ENCODE data around the gene FSTL3.

The FSTL3 gene

DNA sequence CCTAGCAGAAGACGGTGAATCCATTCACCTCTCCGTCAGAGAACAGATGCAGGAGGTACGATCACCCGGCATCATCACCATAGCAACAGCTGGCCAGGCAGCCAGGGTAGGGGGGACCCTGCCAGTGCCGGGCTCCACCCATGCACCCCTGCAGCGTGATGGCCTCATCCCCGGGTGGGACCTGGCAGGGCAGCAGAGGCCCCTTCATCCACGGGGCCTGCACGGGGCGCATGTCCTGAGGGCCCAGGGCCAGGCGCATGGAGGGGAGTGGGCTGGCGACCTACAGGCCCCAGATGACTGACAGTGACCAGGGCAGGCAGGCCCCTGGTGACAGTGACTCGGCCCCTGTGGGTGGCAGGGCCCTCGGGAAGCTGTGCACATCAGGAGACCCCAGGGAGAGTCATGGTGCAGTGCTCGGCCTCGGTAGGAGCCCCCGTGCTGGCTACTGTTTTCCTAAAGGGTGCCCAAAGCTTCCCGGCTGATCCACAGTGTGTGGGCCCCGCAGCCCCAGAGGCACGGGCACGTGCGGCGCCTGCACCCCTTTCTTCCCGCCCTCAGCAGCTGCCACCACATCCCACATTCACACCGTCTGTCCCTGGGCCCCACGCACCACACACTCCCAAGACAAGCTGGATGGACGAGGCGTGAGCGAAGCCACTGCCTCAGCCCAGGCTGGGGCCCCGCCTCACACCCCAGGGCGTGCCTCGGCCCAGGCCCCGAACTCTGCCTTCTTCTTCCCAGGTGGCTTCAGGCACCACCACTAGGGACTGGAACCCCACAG lies 17.9 kb upstream of the FSTL3 start:
- no peak overlapping the region for H3K4me3 ChIP-seq (ENCODE audit: low read length)
- H3K9me2 ChIP-seq (replicated peaks; ENCODE audit: insufficient read depth, low read length): no peaks in the 10 kb centered on the region
- no peak overlapping the region for H3K9ac ChIP-seq (ENCODE audit: low read length)
- no peaks in the 10 kb centered on the region for H3K9me3 ChIP-seq (replicated peaks; ENCODE audit: insufficient read depth, low read length)
- peaks cover 33% of the 10 kb centered on the region for H3K36me3 ChIP-seq (replicated peaks; ENCODE audit: insufficient read depth, low read length)
- peaks cover 14% of the 10 kb centered on the region for H3K4me1 ChIP-seq (ENCODE audit: low read length)
- DNase-seq: no peak
- H2AFZ ChIP-seq (ENCODE audit: low read length): no peak overlapping the region
- peaks cover 72% of the 10 kb centered on the region for H4K20me1 ChIP-seq (ENCODE audit: insufficient read depth, low read length)
- H3F3A ChIP-seq (ENCODE audit: insufficient read depth, low read length): peaks cover 25% of the 10 kb centered on the region
- no peaks in the 10 kb centered on the region for H3K27me3 ChIP-seq (replicated peaks; ENCODE audit: insufficient read depth, low read length)
- TF ChIP-seq EZH2 (optimal IDR thresholded peaks at IDR 0.05; ENCODE audit: low read depth, low read length) (no peak), EZH2phosphoT487 (IDR thresholded peaks at IDR 0.05; ENCODE audit: low read length) (no peak)
- TF ChIP-seq, protein P1, sequence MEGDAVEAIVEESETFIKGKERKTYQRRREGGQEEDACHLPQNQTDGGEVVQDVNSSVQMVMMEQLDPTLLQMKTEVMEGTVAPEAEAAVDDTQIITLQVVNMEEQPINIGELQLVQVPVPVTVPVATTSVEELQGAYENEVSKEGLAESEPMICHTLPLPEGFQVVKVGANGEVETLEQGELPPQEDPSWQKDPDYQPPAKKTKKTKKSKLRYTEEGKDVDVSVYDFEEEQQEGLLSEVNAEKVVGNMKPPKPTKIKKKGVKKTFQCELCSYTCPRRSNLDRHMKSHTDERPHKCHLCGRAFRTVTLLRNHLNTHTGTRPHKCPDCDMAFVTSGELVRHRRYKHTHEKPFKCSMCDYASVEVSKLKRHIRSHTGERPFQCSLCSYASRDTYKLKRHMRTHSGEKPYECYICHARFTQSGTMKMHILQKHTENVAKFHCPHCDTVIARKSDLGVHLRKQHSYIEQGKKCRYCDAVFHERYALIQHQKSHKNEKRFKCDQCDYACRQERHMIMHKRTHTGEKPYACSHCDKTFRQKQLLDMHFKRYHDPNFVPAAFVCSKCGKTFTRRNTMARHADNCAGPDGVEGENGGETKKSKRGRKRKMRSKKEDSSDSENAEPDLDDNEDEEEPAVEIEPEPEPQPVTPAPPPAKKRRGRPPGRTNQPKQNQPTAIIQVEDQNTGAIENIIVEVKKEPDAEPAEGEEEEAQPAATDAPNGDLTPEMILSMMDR (IDR thresholded peaks at IDR 0.05; ENCODE audit: low read length): no peak
- peaks cover 95% of the 10 kb centered on the region for H3K79me2 ChIP-seq (ENCODE audit: low read length)
- H3K4me2 ChIP-seq (ENCODE audit: low read depth, low read length): no peak overlapping the region
- no peak overlapping the region for H3K27ac ChIP-seq (ENCODE audit: low read length)

GRCh38 chr19:658916-659839 lies 17.0 kb upstream of the FSTL3 start:
- H3K27me3 ChIP-seq (replicated peaks; ENCODE audit: insufficient read depth, low read length): no peaks in the 10 kb centered on the region
- peaks cover 63% of the 10 kb centered on the region for H4K20me1 ChIP-seq (ENCODE audit: insufficient read depth, low read length)
- TF ChIP-seq, protein P1 (IDR thresholded peaks at IDR 0.05; ENCODE audit: low read length): no peak
- no peak for TF ChIP-seq EZH2 (optimal IDR thresholded peaks at IDR 0.05; ENCODE audit: low read depth, low read length)
- no peak for TF ChIP-seq EZH2phosphoT487 (IDR thresholded peaks at IDR 0.05; ENCODE audit: low read length)
- H3K36me3 ChIP-seq (replicated peaks; ENCODE audit: insufficient read depth, low read length): peaks cover 27% of the 10 kb centered on the region
- no peak overlapping the region for H2AFZ ChIP-seq (ENCODE audit: low read length)
- no peaks in the 10 kb centered on the region for H3K9me3 ChIP-seq (replicated peaks; ENCODE audit: insufficient read depth, low read length)
- H3K79me2 ChIP-seq (ENCODE audit: low read length): peaks cover 89% of the 10 kb centered on the region
- no peak for DNase-seq
- H3K9ac ChIP-seq (ENCODE audit: low read length): no peak overlapping the region
- H3K27ac ChIP-seq (ENCODE audit: low read length): no peak overlapping the region
- H3F3A ChIP-seq (ENCODE audit: insufficient read depth, low read length): peaks cover 26% of the 10 kb centered on the region
- no peak overlapping the region for H3K4me2 ChIP-seq (ENCODE audit: low read depth, low read length)
- no peaks in the 10 kb centered on the region for H3K9me2 ChIP-seq (replicated peaks; ENCODE audit: insufficient read depth, low read length)
- no peak overlapping the region for H3K4me3 ChIP-seq (ENCODE audit: low read length)
- peaks cover 15% of the 10 kb centered on the region for H3K4me1 ChIP-seq (ENCODE audit: low read length)

GRCh38 chr19:660793-661426 lies 15.3 kb upstream of the FSTL3 start:
- TF ChIP-seq, protein P1 (IDR thresholded peaks at IDR 0.05; ENCODE audit: low read length): no peak
- no peak for TF ChIP-seq EZH2phosphoT487 (IDR thresholded peaks at IDR 0.05; ENCODE audit: low read length)
- TF ChIP-seq EZH2 (optimal IDR thresholded peaks at IDR 0.05; ENCODE audit: low read depth, low read length): no peak
- H3K27me3 ChIP-seq (replicated peaks; ENCODE audit: insufficient read depth, low read length): peaks cover 3% of the 10 kb centered on the region; the same call in 1 of the 2 replicates
- DNase-seq: no peak
- no peak overlapping the region for H2AFZ ChIP-seq (ENCODE audit: low read length)
- H3K27ac ChIP-seq (ENCODE audit: low read length): peak overlapping the region; percentile 92
- H3F3A ChIP-seq (ENCODE audit: insufficient read depth, low read length): peaks cover 30% of the 10 kb centered on the region
- peaks cover 19% of the 10 kb centered on the region for H3K4me1 ChIP-seq (ENCODE audit: low read length)
- H3K36me3 ChIP-seq (replicated peaks; ENCODE audit: insufficient read depth, low read length): peaks cover 16% of the 10 kb centered on the region
- peak overlapping the region; percentile 98 for H3K4me2 ChIP-seq (ENCODE audit: low read depth, low read length)
- peaks cover 51% of the 10 kb centered on the region for H4K20me1 ChIP-seq (ENCODE audit: insufficient read depth, low read length)
- H3K4me3 ChIP-seq (ENCODE audit: low read length): peak overlapping the region; percentile 90
- peak overlapping the region; percentile 99 for H3K9ac ChIP-seq (ENCODE audit: low read length)
- no peaks in the 10 kb centered on the region for H3K9me2 ChIP-seq (replicated peaks; ENCODE audit: insufficient read depth, low read length)
- peaks cover 74% of the 10 kb centered on the region for H3K79me2 ChIP-seq (ENCODE audit: low read length)
- no peaks in the 10 kb centered on the region for H3K9me3 ChIP-seq (replicated peaks; ENCODE audit: insufficient read depth, low read length)

Data from MM.1S (cell line).